KMS-11 (cell line): ENCODE measurements around the gene SCGB1C1.

Source experiments
- H2AFZ ChIP-seq: fragments of 200-600 bp; sonication (generic); 2 replicates; pipeline ENCODE4 v1.6.1; 2016; ENCODE audit warnings: antibody characterized with exemption, mixed run types, low read depth
- H3K27ac ChIP-seq: fragments of 200-600 bp; sonication (generic); 2 replicates; pipeline ENCODE4 v1.6.1; 2016; ENCODE audit warnings: mild to moderate bottlenecking, mixed run types
- H3K27me3 ChIP-seq: fragments of 200-600 bp; sonication (generic); 2 replicates; pipeline ENCODE4 v1.6.1; 2017; ENCODE audit warnings: mild to moderate bottlenecking, low read depth, mixed run types, moderate library complexity; ENCODE audit not compliant: insufficient read depth
- H3K36me3 ChIP-seq: fragments of 200-600 bp; sonication (generic); 2 replicates; pipeline ENCODE4 v1.6.1; 2017; ENCODE audit warnings: mild to moderate bottlenecking, mixed run types; ENCODE audit not compliant: insufficient read depth
- H3K4me1 ChIP-seq: fragments of 200-600 bp; sonication (generic); 2 replicates; pipeline ENCODE4 v1.6.1; 2016; ENCODE audit warnings: mild to moderate bottlenecking, low read depth, mixed run types; ENCODE audit not compliant: poor library complexity, severe bottlenecking
- H3K4me2 ChIP-seq: fragments of 200-600 bp; sonication (generic); 2 replicates; pipeline ENCODE4 v1.7.0; 2016; ENCODE audit warnings: mild to moderate bottlenecking, mixed run types
- H3K4me3 ChIP-seq: fragments of 200-600 bp; sonication (generic); IDR thresholded peaks from 2 replicates; pipeline ENCODE4 v1.6.1; 2017; ENCODE audit warnings: low read depth, low read length, mixed read lengths; ENCODE audit not compliant: insufficient read depth
- H3K79me2 ChIP-seq: fragments of 200-600 bp; sonication (generic); 2 replicates; pipeline ENCODE4 v1.6.1; 2016; ENCODE audit warnings: low read depth, mixed run types; ENCODE audit not compliant: insufficient read depth
- H3K9ac ChIP-seq: fragments of 200-600 bp; sonication (generic); 2 replicates; pipeline ENCODE4 v1.6.1; 2016; ENCODE audit warnings: mild to moderate bottlenecking, mixed run types
- H4K20me1 ChIP-seq: fragments of 200-600 bp; sonication (generic); 2 replicates; pipeline ENCODE4 v1.6.1; 2016; ENCODE audit warnings: mild to moderate bottlenecking, mixed run types; ENCODE audit not compliant: insufficient read depth
- CTCF ChIP-seq: fragments of 200-600 bp; sonication (generic); conservative IDR thresholded peaks from 2 replicates; pipeline ENCODE4 v1.6.1; 2017; ENCODE audit warnings: low read depth, mild to moderate bottlenecking, antibody characterized with exemption, low read length, moderate library complexity, mixed read lengths

SCGB1C1 gene

GRCh38 chr11:232783-233565 is 40.1 kb downstream of the SCGB1C1 start:
- no peak for TF ChIP-seq CTCF
- Histone ChIP-seq H3K9ac (no peak overlapping the region), H3K79me2 (peaks cover 12% of the 10 kb centered on the region), H2AFZ (no peak overlapping the region), H3K4me2 (no peak overlapping the region), H3K36me3 (no peaks in the 10 kb centered on the region), H3K4me3 (no peak overlapping the region), H3K27me3 (no peaks in the 10 kb centered on the region), H3K27ac (no peak overlapping the region), H4K20me1 (no peaks in the 10 kb centered on the region), H3K4me1 (peaks cover 12% of the 10 kb centered on the region)

- TF ChIP-seq CTCF: no peak
- Histone ChIP-seq H3K27ac (no peak overlapping the region), H3K36me3 (no peaks in the 10 kb centered on the region), H4K20me1 (no peaks in the 10 kb centered on the region), H3K4me3 (no peak overlapping the region), H3K27me3 (no peaks in the 10 kb centered on the region), H3K79me2 (peaks cover 32% of the 10 kb centered on the region), H2AFZ (no peak overlapping the region), H3K4me1 (peaks cover 26% of the 10 kb centered on the region), H3K9ac (no peak overlapping the region), H3K4me2 (peak overlapping the region; percentile 55)
Observed at GRCh38 chr11:235180-235579, 42.3 kb downstream of the SCGB1C1 start.

GRCh38 chr11:235609-235996 is 42.7 kb downstream of the SCGB1C1 start:
- Histone ChIP-seq H3K36me3 (no peaks in the 10 kb centered on the region), H3K4me1 (peaks cover 26% of the 10 kb centered on the region), H3K79me2 (peaks cover 36% of the 10 kb centered on the region), H3K4me2 (peak overlapping the region; percentile 55), H2AFZ (peak overlapping the region; percentile 85), H3K27me3 (no peaks in the 10 kb centered on the region), H3K9ac (peak overlapping the region; percentile 40; the same call in 1 of the 2 replicates), H3K27ac (no peak overlapping the region), H3K4me3 (no peak overlapping the region), H4K20me1 (no peaks in the 10 kb centered on the region)
- no peak for TF ChIP-seq CTCF

GRCh38 chr11:235997-236773 is 43.3 kb downstream of the SCGB1C1 start, which contains the start of gene SIRT3:
TSS of gene SIRT3 (minus strand) at chr11:236342. CDS start at chr11:236328, 14 bp downstream.
- TF ChIP-seq CTCF: peak; percentile 33; the same call in 1 of the 2 replicates
- Histone ChIP-seq H3K27ac (peak within 1 kb of the TSS; percentile 65), H2AFZ (peak within 1 kb of the TSS; percentile 93), H3K27me3 (no peaks in the 10 kb centered on the region), H3K4me3 (peak within 1 kb of the TSS; percentile 38), H3K36me3 (no peaks in the 10 kb centered on the region), H3K79me2 (peaks cover 39% of the 10 kb centered on the region), H3K9ac (peak within 1 kb of the TSS; percentile 80), H3K4me1 (peaks cover 26% of the 10 kb centered on the region), H4K20me1 (no peaks in the 10 kb centered on the region), H3K4me2 (peak within 1 kb of the TSS; percentile 88)
